Measurements from ENCODE around the gene TBP. TPM values are rescaled to one million over a fixed set of nuclear protein-coding genes. Genes with fewer than 3 reads are reported as not detected.
A peak's percentile ranks its signal among the peaks of the same experiment; 100 is the strongest.

Gene TBP
- polyA plus RNA-seq, 5 donors, result 21.1 to 28.1 (median 23.7) TPM

DNA sequence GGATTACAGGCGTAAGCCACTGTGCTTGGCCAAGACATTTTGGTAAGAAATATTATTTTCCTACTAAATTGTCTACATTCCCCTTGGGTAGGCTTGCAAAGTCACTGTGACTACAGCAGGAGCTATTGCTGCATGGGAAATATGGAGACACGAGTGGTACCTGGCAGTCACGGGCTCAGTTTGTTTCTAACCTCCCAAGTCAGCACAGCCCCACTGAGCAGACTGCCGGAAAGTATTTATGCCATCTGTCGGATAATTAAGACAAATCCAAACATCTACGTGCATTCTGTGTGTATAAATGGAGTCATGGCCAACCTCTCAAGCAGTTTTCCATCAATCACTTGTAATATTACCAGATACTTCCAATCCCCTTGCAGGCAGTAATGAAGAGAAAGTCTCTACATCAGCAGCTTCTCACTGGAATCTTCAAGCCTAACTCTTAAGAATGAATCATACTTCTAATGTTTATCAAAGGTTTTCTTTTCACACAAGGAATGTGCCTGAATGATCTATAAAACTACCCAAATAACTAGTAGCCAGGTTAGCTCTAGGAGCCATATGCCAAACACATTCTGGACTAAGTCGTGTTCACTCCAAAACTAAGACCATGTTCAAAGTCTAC lies 21.2 kb upstream of the TBP start:
- no peak for DNase-seq

DNA sequence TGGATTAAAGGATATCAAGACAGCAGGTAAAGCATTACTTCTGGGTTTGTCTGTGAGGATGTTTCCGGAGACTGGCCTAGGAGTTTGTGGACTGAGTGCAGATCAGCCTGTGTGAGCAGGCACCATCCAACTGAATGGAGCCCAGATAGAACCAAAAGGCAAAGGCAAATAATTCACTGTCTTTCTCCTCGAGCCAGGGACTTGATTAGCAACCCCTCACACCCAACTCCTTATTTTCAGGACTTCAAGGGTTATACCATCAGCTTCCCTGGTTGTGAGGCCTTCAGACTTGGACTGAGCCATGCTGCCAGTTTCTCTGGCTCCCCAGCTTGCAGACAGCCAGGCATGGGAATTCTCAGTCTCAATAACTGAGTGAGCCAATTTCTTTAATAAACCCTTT lies 20.4 kb upstream of the TBP start:
- no peak for DNase-seq

DNA sequence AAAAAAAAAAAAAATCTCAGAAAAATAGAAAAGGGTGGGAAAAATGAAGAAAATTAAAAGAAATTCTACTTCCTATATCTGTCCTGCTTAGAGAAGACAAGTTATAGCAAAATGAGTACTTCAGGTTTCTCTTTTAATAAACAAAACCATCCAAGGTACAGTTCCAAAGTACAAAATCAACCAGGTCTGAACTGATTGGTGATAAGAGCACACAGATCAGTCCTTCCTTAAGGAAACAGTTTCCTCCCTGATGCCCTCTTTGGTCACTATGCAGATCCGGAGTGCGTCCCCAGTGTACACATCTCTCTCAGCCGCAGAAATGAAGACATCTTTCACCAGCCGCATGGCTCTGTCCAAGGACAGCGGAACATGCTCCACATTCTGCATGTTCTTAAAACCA lies 19.2 kb upstream of the TBP start:
- DNase-seq, result no peak

DNA sequence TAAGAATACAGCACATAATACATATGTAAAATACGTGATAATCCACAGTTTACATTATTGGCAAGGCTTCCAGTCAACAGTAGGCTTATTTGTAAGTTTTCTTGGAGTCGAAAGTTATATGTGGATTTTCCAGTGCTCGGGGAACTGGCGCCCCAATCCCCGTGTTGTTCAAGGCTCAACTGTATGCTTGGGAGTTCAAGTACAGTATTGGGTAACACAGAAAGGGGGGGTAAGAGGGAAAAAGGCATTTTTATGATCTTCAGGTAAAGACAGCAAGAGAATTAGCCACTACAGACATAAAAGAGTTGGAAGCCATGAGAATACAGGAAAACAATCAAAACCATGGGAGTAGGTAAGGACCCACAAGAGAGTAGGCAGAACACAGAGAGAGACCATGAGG lies 17.5 kb upstream of the TBP start:
- DNase-seq, result no peak

DNA sequence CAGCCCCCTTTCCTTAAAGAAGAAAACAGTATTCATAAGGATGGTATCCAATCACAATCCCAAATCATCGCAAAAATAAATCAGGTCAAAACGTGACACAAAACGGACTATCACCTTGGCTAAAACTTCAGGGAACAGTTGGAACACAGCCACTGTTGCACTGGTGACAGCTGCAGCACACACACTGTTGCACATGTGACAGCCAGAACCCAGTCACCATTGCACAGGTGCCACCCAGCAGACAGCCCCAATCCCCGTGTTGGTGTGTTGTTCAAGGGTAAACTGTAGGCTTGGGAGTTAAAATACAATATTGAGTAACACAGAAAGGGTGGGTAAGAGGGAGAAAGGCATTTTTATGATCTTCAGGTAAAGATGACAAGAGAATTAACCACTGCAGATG lies 16.8 kb upstream of the TBP start:
- DNase-seq, result no peak

GRCh38 chr6:170542031-170542719 lies 12.0 kb upstream of the TBP start:
- DNase-seq, result no peak

- DNase-seq, result no peak
These were observed 8.8 kb upstream of the TBP start for GRCh38 chr6:170545405-170545804.

DNA sequence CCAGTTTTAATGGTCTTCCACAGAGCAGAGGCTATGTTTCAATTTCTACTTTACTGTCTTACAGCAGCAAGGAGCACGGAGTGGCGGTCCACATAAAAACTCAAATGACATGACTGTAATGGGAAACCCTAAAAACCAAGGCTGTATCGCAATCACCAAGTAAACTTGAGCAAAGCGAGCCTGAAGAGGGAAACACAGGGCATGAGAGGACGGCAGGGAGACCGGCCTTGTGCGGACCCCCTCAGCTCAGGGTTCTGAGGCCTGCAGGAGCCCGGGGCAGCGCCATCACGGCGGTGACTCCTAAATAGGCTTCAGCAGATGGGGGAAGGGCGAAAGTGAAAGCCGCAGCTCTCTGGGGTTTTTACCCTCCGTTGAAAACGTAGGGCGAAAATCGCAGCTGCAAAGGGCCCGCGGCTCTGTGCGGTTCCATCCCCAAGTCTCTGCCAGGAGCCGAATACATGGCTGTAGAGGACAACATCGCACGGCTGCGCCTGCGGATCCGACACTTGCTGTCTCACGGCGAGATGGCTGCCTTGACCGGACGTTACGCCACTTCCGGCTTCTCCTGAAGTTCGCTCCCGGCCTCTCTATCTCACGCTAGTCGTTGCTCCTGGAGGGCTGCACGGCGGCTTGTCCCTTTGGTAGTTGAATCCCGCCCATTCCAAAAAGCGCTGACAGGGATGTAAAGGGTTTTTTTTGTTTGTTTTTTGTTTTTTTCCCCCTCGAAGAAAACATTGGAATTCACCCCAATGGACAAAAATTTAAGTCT lies 1.2 kb upstream of the TBP start, which contains the start of gene PSMB1:
Gene PSMB1, minus strand, starts transcription at position 543 of the 769 bp plus-strand sequence. Its CDS starts 65 bp downstream, at position 478.
- DNase-seq, result peak; percentile 93 to 95

DNA sequence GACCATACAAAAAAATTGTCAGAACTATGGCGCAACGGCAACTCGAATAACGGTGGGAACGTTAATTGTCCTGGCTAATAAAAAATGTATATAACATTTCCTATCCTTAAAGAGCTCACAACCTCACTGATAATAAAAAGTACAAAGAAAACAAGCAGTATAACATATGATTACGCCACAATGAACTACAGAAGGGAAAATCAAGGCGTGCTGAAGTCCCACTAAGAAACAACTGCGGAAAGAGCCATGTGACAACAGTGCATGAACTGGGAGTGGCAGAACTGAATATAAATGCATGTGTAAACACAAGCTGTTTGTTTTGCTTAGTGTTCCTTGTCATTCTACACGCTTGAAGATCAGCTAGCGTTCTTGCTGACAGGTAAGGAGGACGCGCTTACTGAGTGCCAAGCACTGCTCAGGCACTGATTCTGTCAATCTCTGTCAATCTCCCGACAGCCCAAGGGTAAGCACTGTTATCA lies 596 bp upstream of the TBP start:
- DNase-seq, result no peak

DNA sequence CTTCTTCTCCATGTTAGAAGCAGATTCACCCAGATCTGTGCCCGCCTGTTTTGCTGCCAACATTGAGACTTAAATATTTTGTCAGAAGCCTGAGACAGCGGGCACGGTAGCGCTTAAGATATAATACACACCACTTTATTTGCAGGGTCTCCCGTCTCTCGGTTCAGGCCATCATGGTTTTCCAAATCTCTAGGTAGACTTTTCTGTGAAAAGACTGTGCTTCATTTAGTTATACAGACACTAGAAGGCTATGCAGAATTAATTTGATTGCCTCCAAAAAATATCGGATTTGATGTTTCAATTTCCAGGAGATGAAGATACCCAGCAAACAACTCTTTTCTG lies 598 bp downstream of the TBP start:
- no peak for DNase-seq

DNA sequence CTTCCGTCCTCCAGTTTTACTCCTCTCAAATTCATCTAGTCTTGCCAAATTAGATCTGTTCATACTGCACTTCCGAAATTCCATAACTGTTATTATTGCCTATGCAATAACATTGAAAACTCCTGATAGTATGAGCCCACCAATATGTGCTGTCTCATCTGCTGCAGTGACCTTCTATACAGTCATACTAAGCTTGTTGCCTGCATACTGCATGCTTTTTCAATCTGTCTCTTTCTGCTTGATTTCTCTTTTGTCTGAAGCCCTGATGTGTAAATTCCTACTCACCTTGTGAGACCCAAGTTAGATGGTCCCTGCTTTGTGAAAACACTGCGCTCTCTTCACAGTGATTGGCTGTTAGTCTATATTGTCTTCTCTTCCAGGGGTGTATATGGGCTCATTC lies 1.1 kb downstream of the TBP start:
- no peak for DNase-seq

DNA sequence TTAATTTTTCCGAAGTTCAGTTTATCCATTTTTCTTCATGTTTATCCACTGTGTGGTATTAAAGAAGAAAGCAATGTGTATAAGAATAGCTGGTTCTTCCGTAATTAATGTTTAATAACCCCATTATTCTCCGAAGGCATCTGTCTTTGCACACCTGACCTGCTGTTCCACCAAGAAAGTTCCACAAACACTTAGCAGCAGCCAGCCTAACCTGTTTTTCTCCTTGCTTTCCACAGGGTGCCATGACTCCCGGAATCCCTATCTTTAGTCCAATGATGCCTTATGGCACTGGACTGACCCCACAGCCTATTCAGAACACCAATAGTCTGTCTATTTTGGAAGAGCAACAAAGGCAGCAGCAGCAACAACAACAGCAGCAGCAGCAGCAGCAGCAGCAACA lies 7.4 kb downstream of the TBP start:
- peak; percentile 18 to 35 for DNase-seq

- no peak for DNase-seq
These were observed 10.9 kb downstream of the TBP start for GRCh38 chr6:170564936-170565530.

- DNase-seq, result no peak
These were observed 18.7 kb downstream of the TBP start for GRCh38 chr6:170572704-170573466.

GRCh38 chr6:170575250-170575649 lies 21.1 kb downstream of the TBP start:
- DNase-seq, result no peak

- DNase-seq, result no peak
These were observed 24.7 kb downstream of the TBP start for GRCh38 chr6:170578909-170579308.

DNA sequence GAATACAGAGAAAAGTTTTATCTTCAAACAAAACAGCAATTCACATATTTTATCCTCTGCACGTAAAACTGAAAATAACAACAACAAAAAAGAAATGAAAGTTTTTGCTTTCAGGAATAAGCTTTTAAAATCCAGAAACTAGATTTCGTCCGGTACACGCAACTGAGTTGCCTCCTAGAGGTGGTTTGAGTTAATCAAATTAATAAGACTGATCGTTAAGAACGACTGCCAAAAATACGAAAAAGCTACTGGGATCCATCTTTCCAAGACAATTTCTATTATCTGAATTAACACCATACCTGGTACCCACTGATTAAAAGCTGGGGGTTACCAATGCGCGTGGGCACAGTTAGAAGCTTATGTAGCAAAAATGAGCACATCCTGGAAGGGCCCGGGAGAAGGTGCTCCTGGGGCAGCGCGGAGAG lies 29.6 kb downstream of the TBP start:
- no peak for DNase-seq

DNA sequence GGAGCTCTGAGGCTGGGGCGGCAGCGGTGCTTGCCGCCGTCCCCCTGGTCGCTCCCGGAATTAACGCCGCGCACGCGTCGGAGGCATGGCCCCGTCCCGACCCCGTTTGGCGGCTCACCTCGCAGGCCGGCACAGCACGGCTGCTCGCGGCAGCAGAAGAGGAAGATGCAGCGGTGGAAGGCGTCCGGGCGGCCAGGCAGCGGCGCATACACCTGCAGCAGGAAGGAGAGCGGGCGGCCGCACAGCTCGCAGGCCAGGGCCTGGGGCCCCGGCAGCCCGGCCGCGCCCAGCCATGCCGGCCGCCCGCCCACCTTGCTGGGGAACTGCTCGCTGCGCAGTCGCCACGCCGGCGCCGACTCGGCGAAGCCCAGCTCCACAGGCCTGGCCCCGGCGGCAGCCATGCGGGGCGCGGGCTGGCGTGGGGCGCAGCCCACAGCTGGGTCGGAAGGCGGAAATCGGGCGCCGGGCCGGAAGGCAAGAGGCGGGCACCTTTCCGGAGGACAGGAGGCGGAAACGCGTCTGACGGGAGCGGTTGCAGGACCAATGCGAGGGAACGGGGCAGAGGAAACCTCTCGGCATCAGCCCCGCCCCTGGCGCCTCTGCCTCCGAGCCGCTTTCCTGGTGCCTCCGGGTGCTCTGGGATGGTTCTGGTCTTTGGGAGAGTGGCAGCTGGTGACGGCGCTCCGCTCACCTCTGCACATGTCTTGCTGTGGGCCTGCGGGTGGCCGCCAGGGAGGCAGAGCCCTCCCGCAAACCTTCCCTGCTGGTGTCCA lies 30.2 kb downstream of the TBP start, which contains the start of gene PDCD2:
Gene PDCD2, minus strand, starts transcription at position 457 of the 773 bp plus-strand sequence. Its CDS starts 56 bp downstream, at position 401.
- DNase-seq, result peak; percentile 85

GRCh38 chr6:170584954-170585498 lies 30.9 kb downstream of the TBP start:
- DNase-seq, result peak; percentile 22 to 30

DNA sequence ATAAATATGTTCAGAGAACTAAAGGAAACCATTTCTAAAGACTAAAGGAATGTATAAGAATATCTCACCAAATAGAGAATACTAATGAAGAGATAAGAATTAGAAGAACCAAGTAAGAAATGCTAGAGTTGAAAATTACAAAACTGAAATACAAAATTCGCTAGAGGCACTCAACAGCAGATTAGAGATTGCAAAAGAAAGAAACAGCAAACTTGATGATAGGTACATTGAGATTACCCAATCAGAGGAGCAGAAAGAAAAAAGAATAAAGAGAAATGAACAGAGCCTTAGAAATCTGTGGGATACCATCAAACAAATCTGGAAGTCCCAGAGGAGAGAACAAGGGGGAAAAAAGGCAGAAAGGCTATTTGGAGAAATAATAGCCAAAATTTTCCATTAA lies 36.6 kb downstream of the TBP start:
- DNase-seq, result no peak
